Activated CD4-positive, alpha-beta T cell treated with anti-CD3 and anti-CD28 coated beads, Interleukin-2, amount 50 U/mL, for 24 hours (primary cell): ENCODE measurements around the gene CNIH2.
"Not testable (repeated sequence)": the region's sequence is repeated elsewhere in the genome, so short reads cannot be mapped to it uniquely, and the experiment has no call there.

ENCODE experiments used
- DNase-seq, 2 donors: peaks; one replicate each; pipeline ENCODE4 v3.0.0-alpha.2; 2020; ENCODE audit warnings: low read depth in 1 of 2, low spot score in 1 of 2

The CNIH2 gene

DNA sequence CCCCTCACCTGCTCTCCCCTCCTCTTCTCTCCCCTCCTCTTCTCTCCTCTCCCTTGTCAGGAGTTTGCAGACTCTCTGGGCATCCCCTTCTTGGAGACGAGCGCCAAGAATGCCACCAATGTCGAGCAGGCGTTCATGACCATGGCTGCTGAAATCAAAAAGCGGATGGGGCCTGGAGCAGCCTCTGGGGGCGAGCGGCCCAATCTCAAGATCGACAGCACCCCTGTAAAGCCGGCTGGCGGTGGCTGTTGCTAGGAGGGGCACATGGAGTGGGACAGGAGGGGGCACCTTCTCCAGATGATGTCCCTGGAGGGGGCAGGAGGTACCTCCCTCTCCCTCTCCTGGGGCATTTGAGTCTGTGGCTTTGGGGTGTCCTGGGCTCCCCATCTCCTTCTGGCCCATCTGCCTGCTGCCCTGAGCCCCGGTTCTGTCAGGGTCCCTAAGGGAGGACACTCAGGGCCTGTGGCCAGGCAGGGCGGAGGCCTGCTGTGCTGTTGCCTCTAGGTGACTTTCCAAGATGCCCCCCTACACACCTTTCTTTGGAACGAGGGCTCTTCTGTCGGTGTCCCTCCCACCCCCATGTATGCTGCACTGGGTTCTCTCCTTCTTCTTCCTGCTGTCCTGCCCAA, 1.9 kb upstream of the CNIH2 start:
- no peak for DNase-seq

DNA sequence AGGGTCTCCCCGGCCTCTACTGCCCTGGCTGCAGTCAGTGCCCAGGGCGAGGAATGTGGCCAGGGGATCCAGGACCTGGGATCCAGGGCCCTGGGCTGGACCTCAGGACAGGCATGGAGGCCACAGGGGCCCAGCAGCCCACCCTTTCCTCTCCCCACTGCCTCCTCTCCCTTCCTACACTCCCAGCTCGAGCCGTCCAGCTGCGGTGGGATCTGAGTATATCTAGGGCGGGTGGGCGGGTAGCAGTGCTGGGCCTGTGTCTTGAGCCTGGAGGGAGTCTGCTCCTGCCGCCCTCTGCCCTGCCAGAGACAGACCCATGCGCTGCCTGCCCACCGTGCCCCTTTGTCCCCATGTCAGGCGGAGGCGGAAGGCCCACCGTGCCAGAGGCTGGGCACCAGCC, 1.4 kb upstream of the CNIH2 start:
- DNase-seq, result not testable (repeated sequence)

DNA sequence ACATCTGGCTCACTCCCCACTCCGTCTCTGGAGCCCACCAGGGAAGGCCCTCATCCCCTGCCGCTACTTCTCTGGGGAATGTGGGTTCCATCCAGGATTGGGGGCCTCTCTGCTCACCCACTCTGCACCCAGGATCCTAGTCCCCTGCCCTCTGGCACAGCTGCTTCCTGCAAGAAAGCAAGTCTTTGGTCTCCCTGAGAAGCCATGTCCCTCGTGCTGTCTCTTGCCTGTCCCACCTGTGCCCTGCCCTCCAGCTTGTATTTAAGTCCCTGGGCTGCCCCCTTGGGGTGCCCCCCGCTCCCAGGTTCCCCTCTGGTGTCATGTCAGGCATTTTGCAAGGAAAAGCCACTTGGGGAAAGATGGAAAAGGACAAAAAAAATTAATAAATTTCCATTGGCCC, 911 bp upstream of the CNIH2 start:
- not testable (repeated sequence) for DNase-seq

DNA sequence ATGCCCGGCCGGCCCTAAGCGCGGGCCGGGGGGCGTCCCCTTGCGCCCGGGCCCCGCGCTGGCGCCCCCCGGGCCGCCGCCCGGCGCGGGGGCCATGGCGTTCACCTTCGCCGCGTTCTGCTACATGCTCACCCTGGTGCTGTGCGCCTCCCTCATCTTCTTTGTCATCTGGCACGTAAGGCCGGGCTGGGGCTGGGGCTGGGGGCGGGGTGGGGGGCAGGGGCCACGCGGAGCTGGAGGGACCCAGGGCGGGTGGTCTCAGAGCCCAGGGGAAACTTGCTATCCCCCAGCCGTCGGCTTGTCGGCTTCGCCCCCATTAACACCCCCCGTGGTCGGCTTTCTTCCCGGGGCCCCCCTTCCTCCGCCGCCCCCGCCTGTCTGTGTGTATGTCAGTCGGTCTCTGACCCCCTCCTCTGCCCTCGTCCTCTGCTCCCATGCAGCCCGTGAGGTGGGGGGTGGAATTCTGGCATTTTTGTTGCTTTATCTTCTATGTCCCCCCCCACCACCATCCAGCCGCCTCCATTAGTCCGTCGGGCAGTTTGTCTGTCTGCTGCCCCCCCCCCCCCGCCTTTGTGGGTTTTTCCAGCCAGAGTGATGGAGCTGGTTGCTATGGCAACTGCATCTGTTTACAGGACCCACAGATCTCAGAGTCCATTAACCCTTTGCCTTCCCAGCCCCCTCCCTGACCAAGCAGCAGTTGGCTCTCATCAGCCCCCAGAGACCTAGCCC, 552 bp downstream of the CNIH2 start:
- no peak for DNase-seq

DNA sequence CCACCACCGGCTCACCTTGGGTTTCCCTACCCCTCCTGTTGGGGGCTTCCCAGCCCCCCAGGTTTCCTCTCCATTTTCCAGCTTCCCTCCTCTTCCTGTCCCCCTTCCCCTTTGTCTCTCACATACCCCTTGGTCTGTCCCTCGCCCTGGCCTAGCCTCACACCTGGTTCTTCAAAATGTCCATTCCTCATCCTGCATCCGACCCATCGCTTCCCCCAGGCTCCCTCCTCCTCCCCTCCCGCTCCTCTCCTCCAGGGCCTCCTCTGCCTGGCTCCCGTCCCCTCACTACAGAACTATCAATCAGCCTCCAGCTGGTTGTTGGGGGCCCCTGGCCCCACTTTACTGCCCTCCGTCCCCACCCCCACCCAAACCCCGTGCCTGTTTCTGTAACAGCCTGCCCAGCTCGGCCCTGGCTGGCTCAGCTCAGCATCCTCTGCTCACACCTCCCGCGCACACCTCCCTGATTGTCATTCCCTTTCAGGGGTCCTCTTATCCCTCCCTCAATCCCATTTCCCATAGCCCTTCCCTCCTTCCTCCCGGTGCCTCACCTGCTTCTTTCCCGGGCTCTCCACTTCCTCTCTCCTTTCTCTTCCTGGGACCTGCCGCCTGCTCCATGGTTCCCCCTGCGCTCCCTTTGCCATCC, 1.2 kb downstream of the CNIH2 start:
- DNase-seq, result no peak

DNA sequence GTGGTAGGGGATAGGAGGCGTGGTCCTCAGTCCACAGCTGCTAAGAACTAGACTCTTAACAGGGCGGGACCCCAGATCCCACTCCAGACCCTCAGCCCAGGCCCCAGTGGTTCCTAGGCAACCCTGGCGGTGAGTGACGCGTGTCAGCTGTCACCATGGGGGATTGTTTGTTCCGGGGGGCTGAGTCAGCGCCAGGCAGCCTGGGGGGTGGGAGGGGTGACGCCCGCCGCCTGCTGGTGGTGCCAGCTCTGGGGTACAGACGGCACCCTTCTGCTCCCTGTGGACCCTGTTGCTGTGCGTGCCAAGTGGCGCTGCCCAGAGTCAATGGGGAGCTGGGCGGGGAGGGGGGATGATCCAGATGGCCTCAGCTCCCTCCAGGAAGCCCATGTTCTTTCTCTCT, 2.5 kb downstream of the CNIH2 start:
- DNase-seq, result no peak

DNA sequence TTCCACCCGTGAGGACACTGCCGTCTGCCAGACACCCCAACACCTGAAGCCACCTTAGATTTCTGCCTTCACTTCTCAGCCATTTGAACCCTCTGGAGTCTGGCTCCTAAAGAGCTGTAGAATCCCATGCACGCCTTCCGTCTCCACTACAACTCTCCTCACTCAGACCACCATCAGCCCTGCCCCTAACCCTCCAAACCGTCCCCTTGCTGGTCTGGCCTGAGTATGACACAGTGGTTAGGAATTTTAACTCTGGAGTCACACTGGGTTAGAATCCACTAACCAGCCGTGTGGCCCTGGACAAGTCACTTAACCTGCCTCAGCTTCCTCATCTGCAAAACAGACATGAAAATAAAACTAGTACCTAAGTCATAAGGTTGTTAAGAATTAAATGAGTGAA, 3.0 kb downstream of the CNIH2 start:
- DNase-seq, result no peak

DNA sequence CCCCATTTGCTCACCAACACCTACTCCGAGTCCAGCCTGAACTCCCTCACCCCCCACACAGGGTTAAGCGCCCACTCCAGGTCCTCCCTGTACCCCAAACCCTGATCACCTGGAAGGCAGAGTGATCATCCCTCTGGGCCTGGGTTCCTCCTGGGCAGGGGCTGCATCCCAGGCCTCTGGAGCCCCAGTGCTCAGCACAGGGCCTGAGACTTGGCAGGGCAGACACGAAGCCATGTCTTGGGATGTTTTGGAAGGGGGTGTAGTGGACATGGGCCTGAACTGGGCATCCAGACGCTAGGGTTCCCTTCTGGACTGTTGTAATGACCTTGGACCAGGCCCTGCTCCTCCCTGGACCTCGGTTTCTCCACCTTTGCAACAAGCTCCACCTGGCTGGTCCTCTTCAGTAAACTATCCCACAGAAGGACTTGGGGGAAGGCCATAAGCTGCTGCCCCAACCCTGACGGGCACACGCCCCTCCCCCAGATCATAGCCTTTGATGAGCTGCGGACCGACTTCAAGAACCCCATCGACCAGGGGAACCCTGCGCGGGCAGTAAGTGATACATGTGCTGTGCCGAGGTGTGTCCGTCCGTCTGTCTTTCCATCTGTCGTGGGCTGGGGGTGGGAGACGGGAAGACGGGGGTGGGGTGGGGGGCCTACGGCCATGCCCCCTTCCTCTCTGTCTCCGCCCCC, 3.9 kb downstream of the CNIH2 start:
- no peak for DNase-seq

DNA sequence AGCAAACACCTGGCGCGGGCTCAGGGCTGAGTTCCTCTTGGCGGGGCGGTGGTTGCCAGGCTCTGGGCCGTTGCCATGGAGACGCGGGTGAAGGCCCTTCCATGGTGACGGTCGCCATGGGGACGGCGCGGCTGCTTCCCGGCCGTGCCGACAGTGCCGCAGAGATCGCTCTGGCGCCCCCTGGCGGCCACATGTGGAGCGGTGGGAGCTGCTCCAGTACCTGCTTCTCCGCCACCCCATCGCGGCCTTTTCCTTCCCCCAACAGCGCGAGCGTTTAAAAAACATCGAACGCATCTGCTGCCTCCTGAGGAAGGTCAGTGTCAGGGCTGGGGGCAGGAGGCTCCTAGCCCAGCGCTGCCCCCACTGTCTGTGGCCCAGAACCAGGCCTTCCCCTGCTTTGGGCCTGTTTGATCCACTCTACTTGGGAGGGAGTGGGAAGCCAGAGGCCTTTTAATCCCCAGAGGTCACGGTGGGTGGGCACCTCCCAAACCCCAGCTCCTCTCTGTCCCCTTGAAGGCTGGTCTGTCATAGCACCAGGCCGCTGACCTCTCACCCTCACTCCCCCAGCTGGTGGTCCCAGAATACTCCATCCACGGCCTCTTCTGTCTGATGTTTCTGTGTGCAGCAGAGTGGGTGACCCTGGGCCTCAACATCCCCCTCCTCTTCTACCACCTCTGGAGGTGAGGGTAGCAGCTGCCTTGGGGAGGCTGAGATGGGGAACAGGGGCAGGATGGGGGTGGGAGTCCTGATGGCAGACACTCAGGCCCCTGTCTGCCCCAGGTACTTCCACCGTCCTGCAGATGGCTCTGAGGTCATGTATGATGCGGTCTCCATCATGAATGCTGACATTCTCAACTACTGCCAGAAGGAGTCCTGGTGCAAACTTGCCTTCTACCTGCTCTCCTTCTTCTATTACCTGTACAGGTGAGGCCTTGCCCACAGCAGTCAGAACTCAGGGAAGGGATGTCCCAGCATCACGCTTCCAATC, 4.8 kb downstream of the CNIH2 start:
- peak; percentile 97 for DNase-seq

DNA sequence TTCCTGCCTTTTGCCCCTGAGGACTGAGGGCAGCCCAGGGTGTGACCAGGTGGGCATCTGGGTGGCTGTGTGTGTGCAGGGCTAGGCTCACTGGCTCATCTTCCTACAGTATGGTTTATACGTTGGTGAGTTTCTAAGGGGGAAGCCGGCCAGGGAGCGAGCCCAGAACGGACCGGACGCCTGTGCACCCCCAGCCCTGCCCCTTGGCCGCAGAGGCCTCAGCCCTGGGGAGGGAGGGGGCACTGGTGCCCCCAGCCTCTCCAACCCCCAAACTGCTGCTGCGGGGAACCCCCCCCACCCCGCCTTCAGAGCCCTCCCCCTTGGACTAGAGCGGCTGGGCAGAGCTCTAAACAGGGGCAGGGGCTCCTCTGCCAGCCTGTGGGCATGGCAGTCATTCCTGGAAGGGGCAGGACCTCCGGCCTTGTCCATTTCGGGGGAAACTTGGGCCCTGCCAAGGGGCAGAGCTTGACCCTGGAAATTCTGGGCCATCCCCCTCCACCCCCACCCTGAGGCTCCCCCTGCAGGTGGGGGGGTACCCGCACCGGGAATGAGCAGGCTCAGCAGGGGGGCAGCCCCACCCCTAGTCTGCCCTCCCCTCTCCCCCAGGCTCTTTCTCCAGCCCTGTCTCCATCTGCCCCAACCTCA, 5.6 kb downstream of the CNIH2 start:
- DNase-seq, result no peak

DNA sequence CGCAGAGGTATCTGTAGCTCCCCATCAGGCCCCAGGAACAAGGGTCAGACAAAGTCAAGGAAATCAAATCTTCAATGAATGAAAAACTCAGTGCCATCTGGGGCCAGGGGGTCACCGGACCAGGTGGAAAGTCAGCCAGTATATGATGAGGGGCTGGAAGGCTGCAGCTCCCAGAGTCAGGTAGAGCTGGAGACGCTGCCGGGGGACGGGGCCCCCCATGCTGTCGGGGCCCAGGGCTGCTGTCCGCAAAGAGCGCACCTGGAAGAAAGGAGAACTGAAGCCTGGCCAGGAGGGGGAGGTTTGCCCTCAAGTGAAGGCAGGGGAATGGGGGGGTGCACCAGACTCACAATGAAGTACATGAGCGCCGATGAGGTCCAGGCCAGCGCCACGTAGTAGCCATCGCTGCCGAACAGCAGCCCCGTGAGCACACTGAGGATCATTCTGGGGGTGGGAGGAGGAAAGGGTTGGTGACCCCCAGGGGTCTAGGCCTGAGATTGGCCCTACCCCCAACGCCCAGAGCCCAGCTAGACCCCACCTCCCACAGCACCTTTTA, 6.6 kb downstream of the CNIH2 start:
- DNase-seq, result no peak

DNA sequence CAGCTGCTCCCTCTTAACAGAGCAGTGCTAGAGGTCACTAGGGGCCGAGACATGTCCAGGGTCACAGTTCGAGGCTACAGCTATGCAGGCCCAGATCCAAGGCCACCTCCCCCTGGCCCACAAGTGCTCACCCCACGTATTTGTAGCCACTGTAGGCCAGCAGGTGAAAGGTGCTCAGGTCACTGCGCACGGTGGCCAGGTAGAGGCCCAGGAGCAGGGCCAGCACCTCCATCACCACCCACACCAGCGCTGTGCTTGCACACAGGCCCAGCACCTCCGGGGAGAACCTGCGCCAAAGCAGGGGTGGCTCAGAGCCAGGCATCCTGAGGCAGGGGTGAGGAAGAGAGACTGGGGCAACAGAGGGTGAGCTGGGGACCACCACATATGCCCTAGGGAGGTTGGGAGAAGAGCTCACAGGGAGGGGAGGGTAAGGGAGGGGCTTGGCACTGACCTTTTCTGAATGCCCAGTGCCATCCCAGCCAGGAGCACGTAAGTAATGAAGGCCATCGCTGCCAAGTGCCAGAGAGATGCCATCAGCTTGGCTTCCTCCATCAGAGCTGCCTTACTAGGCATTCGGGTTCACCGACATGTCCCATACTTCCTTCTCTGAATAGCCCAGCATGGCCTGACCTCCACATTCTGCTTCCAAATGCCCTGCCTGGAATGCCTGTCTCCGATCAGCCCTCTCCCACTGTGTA, 7.4 kb downstream of the CNIH2 start:
- no peak for DNase-seq

DNA sequence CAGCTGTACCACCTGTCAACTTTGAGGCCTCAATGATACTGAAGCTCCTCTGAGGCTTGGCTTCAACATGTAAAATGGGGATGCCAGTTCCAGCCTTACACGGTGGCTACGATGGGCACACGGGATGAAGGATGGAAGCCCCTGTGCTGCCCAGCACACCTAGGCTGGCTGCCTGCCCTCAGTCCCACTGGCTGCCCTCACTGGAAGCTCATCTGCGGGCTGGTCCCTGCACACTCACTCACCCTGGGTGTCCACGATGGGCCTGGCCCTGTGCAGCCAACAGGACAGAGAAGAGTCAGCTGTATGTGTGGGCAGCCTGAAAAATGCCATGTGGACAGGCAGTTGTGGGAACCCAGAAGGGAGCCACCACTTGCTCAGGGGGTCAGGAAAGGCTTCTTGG, 8.7 kb downstream of the CNIH2 start:
- no peak for DNase-seq

DNA sequence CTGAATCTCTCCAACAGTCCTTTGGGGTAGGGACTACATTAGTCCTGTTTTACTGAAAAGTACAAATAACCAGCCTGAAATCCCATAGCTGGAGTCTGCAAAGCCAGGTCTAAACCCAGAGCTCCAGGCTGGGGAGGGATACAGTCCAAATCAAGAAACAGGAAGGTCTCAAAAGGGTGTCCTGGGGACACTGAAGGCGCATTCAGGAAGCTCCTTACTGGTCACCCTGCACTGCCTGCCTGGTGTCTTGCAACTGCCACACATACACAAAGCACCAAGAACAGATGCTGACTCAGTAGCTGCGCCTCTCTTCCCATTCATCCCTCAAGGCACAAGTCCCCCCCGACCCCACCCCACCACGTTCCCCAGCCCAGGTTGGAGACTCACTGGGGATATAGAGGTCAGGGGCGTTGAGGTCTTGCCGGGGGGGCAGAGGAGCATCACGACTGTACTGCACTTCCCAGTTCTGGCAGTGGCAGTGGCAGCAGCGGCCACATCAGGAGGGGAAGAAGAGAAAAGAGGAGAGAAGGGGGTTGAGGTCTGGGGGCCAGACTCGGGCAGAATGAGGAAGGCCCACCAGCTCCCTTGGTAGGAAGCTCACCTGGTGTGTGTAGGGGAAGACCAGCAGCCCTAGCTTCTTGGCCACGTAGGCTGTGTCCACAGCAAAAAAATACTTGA, 9.4 kb downstream of the CNIH2 start:
- no peak for DNase-seq

DNA sequence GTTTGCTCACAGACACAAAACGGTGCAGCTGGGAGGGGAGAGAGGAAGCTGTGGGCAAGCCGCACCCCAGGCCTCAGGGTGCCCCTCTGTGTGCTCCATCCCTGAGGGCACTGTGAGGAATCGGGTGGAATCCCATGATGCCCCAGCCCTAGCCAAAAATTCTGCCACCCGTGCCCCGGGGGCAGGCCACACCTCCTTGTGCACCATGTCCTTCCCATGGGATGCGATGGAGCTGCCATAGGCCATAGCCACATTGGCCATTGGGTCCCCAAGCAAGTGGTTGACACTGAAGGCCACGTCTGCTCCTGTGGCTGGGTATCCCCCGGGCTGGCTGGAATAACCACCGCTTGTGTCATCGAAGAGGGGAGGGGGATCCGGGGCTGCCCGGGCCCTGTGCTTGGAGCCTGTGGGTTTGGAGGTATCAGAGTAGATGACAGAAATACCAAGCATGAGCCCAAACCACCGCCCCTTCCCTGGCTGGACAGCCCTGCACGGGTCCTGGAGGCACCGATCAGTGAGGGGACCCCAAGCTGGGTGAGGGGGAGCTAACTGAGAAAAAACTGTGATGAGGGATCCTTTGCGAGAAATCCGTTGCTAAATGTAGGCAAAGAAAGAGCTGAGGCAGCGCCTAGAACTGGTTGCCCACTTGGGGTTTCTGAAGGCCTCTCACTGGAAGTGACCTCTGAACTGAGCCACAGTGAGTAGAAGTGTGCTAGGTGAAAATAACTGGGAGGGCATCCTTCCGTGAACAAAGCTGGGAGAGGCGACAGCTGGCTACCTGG, 10.1 kb downstream of the CNIH2 start:
- no peak for DNase-seq

DNA sequence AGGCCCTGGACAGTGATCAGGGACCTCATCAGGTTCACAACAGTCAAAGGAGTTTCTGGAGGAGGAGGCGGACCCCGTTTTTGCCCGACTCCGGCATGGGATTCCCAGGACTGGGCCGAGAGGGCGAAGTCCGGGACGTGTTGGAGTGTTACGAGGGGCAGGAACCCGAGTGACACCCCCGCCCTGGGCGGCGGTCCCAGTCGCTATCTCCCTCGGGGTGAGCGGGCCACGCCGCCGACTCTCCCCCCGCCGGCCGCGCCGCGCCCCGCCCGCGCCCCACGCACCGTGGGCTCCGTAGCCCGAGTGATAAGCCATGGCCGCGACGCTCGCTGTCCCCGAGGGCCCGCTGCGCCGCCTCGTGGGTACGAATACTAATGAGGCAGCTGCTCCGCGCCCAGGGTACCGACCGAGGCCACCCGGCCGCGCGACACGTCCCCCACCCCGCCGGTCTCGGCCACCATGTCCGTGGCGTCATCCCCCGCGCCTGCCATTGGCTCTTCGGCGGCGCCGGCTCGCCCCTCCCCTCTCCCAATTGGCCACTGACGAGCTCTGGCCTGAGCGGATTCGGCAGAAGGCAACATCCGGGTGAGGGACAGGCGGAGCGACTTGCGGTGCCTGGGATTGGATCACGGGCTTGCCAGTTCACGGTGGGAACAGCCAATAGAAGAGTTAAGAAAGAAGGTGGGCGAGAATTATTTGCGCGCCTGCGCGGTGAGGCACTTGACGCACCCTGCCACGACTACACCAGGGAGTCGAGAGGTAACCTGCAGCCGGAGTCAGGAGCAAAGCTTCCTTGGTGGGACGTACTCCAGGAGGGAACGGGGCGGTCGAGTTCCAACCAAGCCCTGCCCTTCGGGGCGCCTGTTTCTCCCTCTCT, 10.9 kb downstream of the CNIH2 start, which contains the start of gene YIF1A:
Gene YIF1A (minus strand): TSS at position 473 of the 877 bp plus-strand sequence. CDS start 158 bp downstream, at position 315.
- peak; percentile 91 to 99 for DNase-seq
